GM21619 (cell line): ENCODE data around the gene CORO7.

Experiments used
- ATAC-seq: cut with Tn5 transposase; IDR thresholded peaks from one replicate; pipeline ENCODE4 v1.9.1; 2021; ENCODE audit not compliant: unreplicated experiment

Gene CORO7

GRCh38 chr16:4416200-4417032 lies at the start of gene CORO7:
Gene CORO7 (minus strand): TSS chr16:4416596. CDS start chr16:4416518, 78 bp downstream.
- ATAC-seq = peak; percentile 55

- no peak for ATAC-seq
These were observed 47.2 kb upstream of the CORO7 start for GRCh38 chr16:4463522-4464163.

- ATAC-seq = no peak
These were observed 45.1 kb upstream of the CORO7 start for GRCh38 chr16:4461250-4462085.

GRCh38 chr16:4460936-4461249 lies 44.5 kb upstream of the CORO7 start:
- ATAC-seq = no peak

- no peak for ATAC-seq
These were observed 39.6 kb upstream of the CORO7 start for GRCh38 chr16:4455951-4456350.

- no peak for ATAC-seq
These were observed 38.7 kb upstream of the CORO7 start for GRCh38 chr16:4455081-4455480.

- no peak for ATAC-seq
These were observed 38.2 kb upstream of the CORO7 start for GRCh38 chr16:4454623-4455022.

- no peak for ATAC-seq
These were observed 36.3 kb upstream of the CORO7 start for GRCh38 chr16:4452674-4453073.

- no peak for ATAC-seq
These were observed 34.6 kb upstream of the CORO7 start for GRCh38 chr16:4450931-4451519.

GRCh38 chr16:4450430-4450829 lies 34.0 kb upstream of the CORO7 start:
- ATAC-seq = no peak

GRCh38 chr16:4443986-4444385 lies 27.6 kb upstream of the CORO7 start:
- ATAC-seq = no peak

- no peak for ATAC-seq
These were observed 26.9 kb upstream of the CORO7 start for GRCh38 chr16:4443271-4443670.

- no peak for ATAC-seq
These were observed 26.0 kb upstream of the CORO7 start for GRCh38 chr16:4442371-4442770.

- ATAC-seq = no peak
These were observed 21.0 kb upstream of the CORO7 start for GRCh38 chr16:4437366-4437765.

- ATAC-seq = no peak
These were observed 19.1 kb upstream of the CORO7 start for GRCh38 chr16:4435337-4436067.

GRCh38 chr16:4433914-4434787 lies 17.8 kb upstream of the CORO7 start:
- no peak for ATAC-seq

- no peak for ATAC-seq
These were observed 16.8 kb upstream of the CORO7 start for GRCh38 chr16:4433228-4433627.

GRCh38 chr16:4431023-4431422 lies 14.6 kb upstream of the CORO7 start:
- no peak for ATAC-seq

- ATAC-seq = no peak
These were observed 12.1 kb upstream of the CORO7 start for GRCh38 chr16:4428500-4428899.
